HAP-1 (cell line): Measurements from ENCODE around the gene PLEKHA8.
A peak's percentile ranks its signal among the peaks of the same experiment; 100 is the strongest.

Experiments used
- DNase-seq, 2 experiments: peaks; one replicate each; pipeline ENCODE4 v3.0.0-alpha.2; 2016 to 2020; ENCODE audit warnings: low spot score in 2 of 2
- H3K27me3 ChIP-seq: fragments of 250-450 bp; sonication (Bioruptor Pico); 2 replicates; pipeline ENCODE4 v1.5.1; 2020; ENCODE audit warnings: low read depth, mild to moderate bottlenecking, moderate library complexity
- H3K36me3 ChIP-seq: fragments of 250-450 bp; sonication (Bioruptor Pico); replicated peaks from 2 replicates; pipeline ENCODE4 v1.5.1; 2020; ENCODE audit warnings: mild to moderate bottlenecking
- H3K4me1 ChIP-seq: fragments of 250-450 bp; sonication (Bioruptor Pico); 2 replicates; pipeline ENCODE4 v1.5.1; 2020; ENCODE audit warnings: mild to moderate bottlenecking
- H3K4me3 ChIP-seq: fragments of 250-450 bp; sonication (Bioruptor Pico); 2 replicates; pipeline ENCODE4 v1.5.1; 2020; ENCODE audit warnings: mild to moderate bottlenecking, moderate library complexity
- H3K9me3 ChIP-seq: fragments of 250-450 bp; sonication (Bioruptor Pico); 2 replicates; pipeline ENCODE4 v1.5.1; 2020; ENCODE audit warnings: mild to moderate bottlenecking, moderate library complexity
- in situ Hi-C: fragments of 300-500 bp; cut with MboI; formaldehyde crosslinking; loops from 3 replicates; pipeline ENCODE4 v1.14.3; 2020; ENCODE audit warnings: low sequenced_read_pairs, inconsistent platforms, mixed read lengths

PLEKHA8 gene

GRCh38 chr7:30028749-30029635, 780 bp downstream of the PLEKHA8 start:
- in situ Hi-C loops, result no loop called here
- DNase-seq, result peak; percentile 55 to 56
- peaks cover 25% of the 10 kb centered on the region for H3K4me1 ChIP-seq
- H3K9me3 ChIP-seq, result no peaks in the 10 kb centered on the region
- H3K36me3 ChIP-seq, result no peaks in the 10 kb centered on the region
- peak overlapping the region; percentile 68 for H3K4me3 ChIP-seq
- H3K27me3 ChIP-seq, result no peaks in the 10 kb centered on the region

- H3K27me3 ChIP-seq, result no peaks in the 10 kb centered on the region
- peak; percentile 45 to 54 for DNase-seq
- H3K36me3 ChIP-seq, result no peaks in the 10 kb centered on the region
- H3K9me3 ChIP-seq, result no peaks in the 10 kb centered on the region
- peaks cover 23% of the 10 kb centered on the region for H3K4me1 ChIP-seq
- in situ Hi-C loops, result no loop called here
- H3K4me3 ChIP-seq, result peak overlapping the region; percentile 68
Measured at GRCh38 chr7:30029696-30030095, 1.5 kb downstream of the PLEKHA8 start.

- H3K36me3 ChIP-seq, result no peaks in the 10 kb centered on the region
Measured at GRCh38 chr7:30032310-30033125, 4.3 kb downstream of the PLEKHA8 start.

GRCh38 chr7:30034501-30034900, 6.3 kb downstream of the PLEKHA8 start:
- Histone ChIP-seq H3K9me3 (no peaks in the 10 kb centered on the region), H3K4me3 (no peak overlapping the region), H3K36me3 (no peaks in the 10 kb centered on the region), H3K27me3 (no peaks in the 10 kb centered on the region), H3K4me1 (peaks cover 8% of the 10 kb centered on the region; the same call in 1 of the 2 replicates)
- in situ Hi-C loops, result no loop called here
- DNase-seq, result no peak

More at GRCh38 chr7:30032310-30033125, 4.3 kb downstream of the PLEKHA8 start:
- H3K27me3 ChIP-seq, result no peaks in the 10 kb centered on the region
- in situ Hi-C loops, result no loop called here
- DNase-seq, result no peak
- H3K9me3 ChIP-seq, result no peaks in the 10 kb centered on the region
- peaks cover 13% of the 10 kb centered on the region for H3K4me1 ChIP-seq
- H3K4me3 ChIP-seq, result no peak overlapping the region

- H3K4me1 ChIP-seq, result peaks cover 6% of the 10 kb centered on the region
- DNase-seq, result no peak
- H3K27me3 ChIP-seq, result no peaks in the 10 kb centered on the region
- in situ Hi-C loops, result no loop called here
- no peaks in the 10 kb centered on the region for H3K36me3 ChIP-seq
- no peak overlapping the region for H3K4me3 ChIP-seq
- H3K9me3 ChIP-seq, result no peaks in the 10 kb centered on the region
Measured at GRCh38 chr7:30036220-30036619, 8.0 kb downstream of the PLEKHA8 start.

GRCh38 chr7:30038196-30038980, 10.2 kb downstream of the PLEKHA8 start:
- H3K9me3 ChIP-seq, result no peaks in the 10 kb centered on the region
- in situ Hi-C loops, result no loop called here
- no peak for DNase-seq

GRCh38 chr7:30040938-30041337, 12.7 kb downstream of the PLEKHA8 start:
- Histone ChIP-seq H3K4me1 (peaks cover 14% of the 10 kb centered on the region), H3K9me3 (no peaks in the 10 kb centered on the region), H3K36me3 (peaks cover 8% of the 10 kb centered on the region), H3K4me3 (no peak overlapping the region), H3K27me3 (no peaks in the 10 kb centered on the region)
- in situ Hi-C loops, result no loop called here
- DNase-seq, result no peak

More at GRCh38 chr7:30038196-30038980, 10.2 kb downstream of the PLEKHA8 start:
- Histone ChIP-seq H3K27me3 (no peaks in the 10 kb centered on the region), H3K4me3 (no peak overlapping the region), H3K36me3 (no peaks in the 10 kb centered on the region), H3K4me1 (peaks cover 14% of the 10 kb centered on the region)

GRCh38 chr7:30041526-30042269, 13.5 kb downstream of the PLEKHA8 start:
- in situ Hi-C loops, result no loop called here

GRCh38 chr7:30046127-30046770, 18.0 kb downstream of the PLEKHA8 start:
- H3K27me3 ChIP-seq, result no peaks in the 10 kb centered on the region
- H3K9me3 ChIP-seq, result no peaks in the 10 kb centered on the region
- H3K36me3 ChIP-seq, result peaks cover 26% of the 10 kb centered on the region
- H3K4me3 ChIP-seq, result no peak overlapping the region
- no peak for DNase-seq
- H3K4me1 ChIP-seq, result peaks cover 8% of the 10 kb centered on the region
- in situ Hi-C loops, result no loop called here

More at GRCh38 chr7:30041526-30042269, 13.5 kb downstream of the PLEKHA8 start:
- H3K4me3 ChIP-seq, result no peak overlapping the region
- H3K9me3 ChIP-seq, result no peaks in the 10 kb centered on the region
- peaks cover 14% of the 10 kb centered on the region for H3K36me3 ChIP-seq
- H3K4me1 ChIP-seq, result peaks cover 14% of the 10 kb centered on the region
- H3K27me3 ChIP-seq, result no peaks in the 10 kb centered on the region
- peak; percentile 38 to 77 for DNase-seq

- Histone ChIP-seq H3K9me3 (no peaks in the 10 kb centered on the region), H3K4me1 (peaks cover 2% of the 10 kb centered on the region), H3K27me3 (no peaks in the 10 kb centered on the region), H3K4me3 (no peak overlapping the region), H3K36me3 (peaks cover 26% of the 10 kb centered on the region)
- in situ Hi-C loops, result no loop called here
- no peak for DNase-seq
Measured at GRCh38 chr7:30047124-30047523, 18.9 kb downstream of the PLEKHA8 start.

GRCh38 chr7:30048582-30048981, 20.4 kb downstream of the PLEKHA8 start:
- Histone ChIP-seq H3K27me3 (no peaks in the 10 kb centered on the region), H3K9me3 (no peaks in the 10 kb centered on the region), H3K4me1 (no peaks in the 10 kb centered on the region), H3K4me3 (no peak overlapping the region), H3K36me3 (peaks cover 35% of the 10 kb centered on the region)
- in situ Hi-C loops, result no loop called here
- no peak for DNase-seq

- DNase-seq, result no peak
- no peak overlapping the region for H3K4me3 ChIP-seq
- peaks cover 35% of the 10 kb centered on the region for H3K36me3 ChIP-seq
- no peaks in the 10 kb centered on the region for H3K4me1 ChIP-seq
- no peaks in the 10 kb centered on the region for H3K9me3 ChIP-seq
- in situ Hi-C loops, result no loop called here
- no peaks in the 10 kb centered on the region for H3K27me3 ChIP-seq
Measured at GRCh38 chr7:30049173-30049572, 21.0 kb downstream of the PLEKHA8 start.
